ENCODE data around the gene DPP3. TPM values are rescaled to one million over a fixed set of nuclear protein-coding genes. Genes with fewer than 3 reads are reported as not detected.
"Not testable (repeated sequence)": the region's sequence is repeated elsewhere in the genome, so short reads cannot be mapped to it uniquely, and the experiment has no call there.

The DPP3 gene
- total RNA-seq, 1 experiment from 2014 or later: 93.3 TPM

DNA sequence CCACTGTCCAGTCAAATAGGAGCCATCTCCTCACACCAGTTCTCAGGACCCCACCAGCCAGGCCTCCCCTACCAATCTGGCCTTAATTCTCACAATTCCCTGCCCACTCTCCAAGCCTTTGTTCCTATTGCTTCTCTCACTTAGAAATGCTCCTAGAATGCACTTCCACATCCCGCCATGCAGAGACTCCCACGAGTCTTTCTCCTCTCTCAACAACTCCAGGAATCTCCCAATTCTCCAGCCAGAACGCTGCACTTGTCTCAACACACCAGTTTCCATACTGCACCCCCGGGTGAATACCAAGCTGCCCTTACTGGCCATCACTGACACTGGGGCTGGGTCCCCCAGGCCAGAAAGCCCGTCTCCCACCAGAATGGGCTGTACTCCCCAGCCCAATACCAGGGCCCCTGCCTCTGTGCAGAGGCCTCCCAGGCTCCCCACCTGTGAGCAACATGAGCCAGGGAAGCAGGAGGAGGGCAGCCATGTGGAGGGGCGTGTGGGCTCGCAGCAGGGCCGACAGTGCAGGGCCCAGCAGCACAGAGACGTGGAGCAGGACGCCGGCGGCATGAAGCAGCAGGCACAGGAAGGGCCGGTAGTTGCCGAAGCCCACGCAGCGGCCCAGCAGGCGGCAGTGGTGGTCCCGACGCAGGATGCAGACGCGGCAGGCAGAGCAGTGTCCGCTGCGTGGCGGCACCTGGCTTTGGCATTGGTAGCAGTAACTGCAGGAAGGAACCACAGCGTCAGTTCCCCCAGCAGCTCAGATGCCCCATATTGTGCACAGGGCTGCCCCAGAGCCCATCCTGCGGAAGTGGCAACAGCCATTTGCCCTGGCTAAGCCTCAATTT, 63.3 kb downstream of the DPP3 start:
- no peaks in the 10 kb centered on the region for H3K9me3 ChIP-seq (ENCODE audit: low read depth, low read length, poor library complexity, severe bottlenecking)
- ChIA-PET CTCF (no interaction called here), POLR2A (ENCODE audit: low non-redundant PET) (interaction anchor here (0.5 kb wide), 1 partner anchor 77 kb away, joined by 3 read pairs; no protein-coding TSS in a partner anchor)
- DNase-seq (ENCODE audit: low spot score): peak; percentile 48
- H3K36me3 ChIP-seq (ENCODE audit: insufficient read depth, low read length, poor library complexity, severe bottlenecking): no peaks in the 10 kb centered on the region
- no peak overlapping the region for H3K27ac ChIP-seq (ENCODE audit: low read depth, low read length, poor library complexity, severe bottlenecking)
- intact Hi-C loops (cut with micrococcal nuclease; ENCODE audit: unreplicated experiment): no loop called here
- H3K4me1 ChIP-seq (ENCODE audit: insufficient read depth, low read length, poor library complexity, severe bottlenecking): peaks cover 4% of the 10 kb centered on the region
- H3K4me3 ChIP-seq (ENCODE audit: low read depth, low read length, poor library complexity, severe bottlenecking): no peak overlapping the region
- no TSS peak for BruUV-seq (replicated peaks)
- TF ChIP-seq EZH2 (IDR thresholded peaks at IDR 0.05; ENCODE audit: borderline replicate concordance, low read depth, low read length, poor library complexity, severe bottlenecking): no peak
- TF ChIP-seq, protein P1, sequence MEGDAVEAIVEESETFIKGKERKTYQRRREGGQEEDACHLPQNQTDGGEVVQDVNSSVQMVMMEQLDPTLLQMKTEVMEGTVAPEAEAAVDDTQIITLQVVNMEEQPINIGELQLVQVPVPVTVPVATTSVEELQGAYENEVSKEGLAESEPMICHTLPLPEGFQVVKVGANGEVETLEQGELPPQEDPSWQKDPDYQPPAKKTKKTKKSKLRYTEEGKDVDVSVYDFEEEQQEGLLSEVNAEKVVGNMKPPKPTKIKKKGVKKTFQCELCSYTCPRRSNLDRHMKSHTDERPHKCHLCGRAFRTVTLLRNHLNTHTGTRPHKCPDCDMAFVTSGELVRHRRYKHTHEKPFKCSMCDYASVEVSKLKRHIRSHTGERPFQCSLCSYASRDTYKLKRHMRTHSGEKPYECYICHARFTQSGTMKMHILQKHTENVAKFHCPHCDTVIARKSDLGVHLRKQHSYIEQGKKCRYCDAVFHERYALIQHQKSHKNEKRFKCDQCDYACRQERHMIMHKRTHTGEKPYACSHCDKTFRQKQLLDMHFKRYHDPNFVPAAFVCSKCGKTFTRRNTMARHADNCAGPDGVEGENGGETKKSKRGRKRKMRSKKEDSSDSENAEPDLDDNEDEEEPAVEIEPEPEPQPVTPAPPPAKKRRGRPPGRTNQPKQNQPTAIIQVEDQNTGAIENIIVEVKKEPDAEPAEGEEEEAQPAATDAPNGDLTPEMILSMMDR (conservative IDR thresholded peaks at IDR 0.05; ENCODE audit: low read depth, low read length): peak; percentile 42; the same call in 1 of the 2 replicates
- H3K27me3 ChIP-seq (replicated peaks; ENCODE audit: insufficient read depth, low read depth, low read length, poor library complexity): no peaks in the 10 kb centered on the region

DNA sequence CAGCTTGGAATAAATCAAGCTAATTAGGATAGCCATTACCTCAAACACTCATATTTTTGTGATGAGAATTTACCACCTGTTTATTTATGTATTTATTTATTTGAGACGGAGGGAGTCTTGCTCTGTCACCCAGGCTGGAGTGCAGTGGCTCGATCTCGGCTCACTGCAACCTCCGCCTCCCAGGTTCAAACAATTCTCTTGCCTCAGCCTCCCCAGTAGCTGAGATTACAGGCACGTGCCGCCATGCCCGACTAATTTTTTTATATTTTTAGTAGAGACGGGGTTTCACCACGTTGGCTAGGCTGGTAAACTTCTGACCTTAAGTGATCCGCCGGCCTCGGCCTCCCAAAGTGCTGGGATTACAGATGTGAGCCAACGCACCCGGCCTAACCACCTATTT, 64.7 kb downstream of the DPP3 start:
- intact Hi-C loops (cut with micrococcal nuclease; ENCODE audit: unreplicated experiment); H3K27ac ChIP-seq (ENCODE audit: low read depth, low read length, poor library complexity, severe bottlenecking); DNase-seq (ENCODE audit: low spot score); H3K4me1 ChIP-seq (ENCODE audit: insufficient read depth, low read length, poor library complexity, severe bottlenecking); H3K9me3 ChIP-seq (ENCODE audit: low read depth, low read length, poor library complexity, severe bottlenecking); POLR2A ChIA-PET (ENCODE audit: low non-redundant PET); H3K27me3 ChIP-seq (replicated peaks; ENCODE audit: insufficient read depth, low read depth, low read length, poor library complexity); H3K36me3 ChIP-seq (ENCODE audit: insufficient read depth, low read length, poor library complexity, severe bottlenecking); CTCF ChIA-PET: not testable (repeated sequence)
- H3K4me3 ChIP-seq (ENCODE audit: low read depth, low read length, poor library complexity, severe bottlenecking): peak overlapping the region; percentile 75
- BruUV-seq (replicated peaks): TSS peak; percentile 79

DNA sequence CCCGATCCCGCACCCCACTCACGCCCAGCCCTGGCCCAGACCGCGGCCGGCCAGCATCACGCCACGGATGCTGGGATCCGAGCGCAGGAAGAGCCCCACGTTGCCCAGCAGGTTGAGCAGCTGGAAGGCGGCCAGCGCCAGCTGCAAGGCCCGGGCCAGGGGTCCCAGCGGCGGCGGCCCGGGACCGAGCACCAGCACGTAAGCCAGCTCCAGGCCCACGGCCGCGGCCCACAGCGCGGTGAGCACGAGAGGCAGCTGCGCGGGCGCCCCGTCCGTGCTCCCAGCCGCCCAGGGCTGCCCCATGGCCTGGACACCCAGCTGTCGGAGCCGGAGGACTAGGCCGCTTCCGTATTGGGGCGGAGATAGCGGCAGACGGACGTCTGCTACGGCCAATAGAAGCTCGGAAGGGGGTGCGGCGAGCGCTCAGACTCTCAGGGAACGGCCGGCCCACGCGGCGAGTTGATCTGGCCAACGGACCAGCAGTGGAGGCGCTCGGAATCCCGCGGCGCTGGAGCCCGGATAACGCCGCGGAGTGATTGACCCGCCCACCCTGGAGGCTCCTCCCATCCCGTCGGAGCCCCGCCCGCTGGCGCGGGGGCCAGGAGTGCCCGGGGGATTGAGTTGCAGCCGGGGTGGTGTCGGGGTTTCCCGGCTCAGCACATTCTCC, 65.6 kb downstream of the DPP3 start, which contains the start of gene ZDHHC24:
TSS of gene ZDHHC24 (minus strand) at position 348 of the 667 bp plus-strand sequence. CDS start at position 303, 45 bp downstream.
- ChIA-PET POLR2A (ENCODE audit: low non-redundant PET) (no interaction called here), CTCF (interaction anchor here (1.1 kb wide), 1 partner anchor 133 kb away, joined by 3 read pairs; no protein-coding TSS in a partner anchor)
- Histone ChIP-seq H3K4me1 (ENCODE audit: insufficient read depth, low read length, poor library complexity, severe bottlenecking) (peaks cover 4% of the 10 kb centered on the region), H3K36me3 (ENCODE audit: insufficient read depth, low read length, poor library complexity, severe bottlenecking) (no peaks in the 10 kb centered on the region), H3K4me3 (ENCODE audit: low read depth, low read length, poor library complexity, severe bottlenecking) (peak within 1 kb of the TSS; percentile 75), H3K27me3 (replicated peaks; ENCODE audit: insufficient read depth, low read depth, low read length, poor library complexity) (no peaks in the 10 kb centered on the region), H3K27ac (ENCODE audit: low read depth, low read length, poor library complexity, severe bottlenecking) (peak within 1 kb of the TSS; percentile 57), H3K9me3 (ENCODE audit: low read depth, low read length, poor library complexity, severe bottlenecking) (no peaks in the 10 kb centered on the region)
- peak; percentile 98 for DNase-seq (ENCODE audit: low spot score)
- intact Hi-C loops (cut with micrococcal nuclease; ENCODE audit: unreplicated experiment): no loop called here
- TF ChIP-seq, protein P1 (conservative IDR thresholded peaks at IDR 0.05; ENCODE audit: low read depth, low read length): no peak
- TF ChIP-seq EZH2 (IDR thresholded peaks at IDR 0.05; ENCODE audit: borderline replicate concordance, low read depth, low read length, poor library complexity, severe bottlenecking): no peak
- no TSS peak for BruUV-seq (replicated peaks)
